Prostate gland (tissue), 2 donors: Measurements from ENCODE around the gene OR51Q1. TPM values are rescaled to one million over a fixed set of nuclear protein-coding genes. Genes with fewer than 3 reads are reported as not detected.

ENCODE experiments used
- DNase-seq: peaks from one replicate; pipeline ENCODE4 v3.0.0-alpha.2; 2019; ENCODE audit warnings: low spot score
- H3K27ac ChIP-seq, 2 donors: fragments of 200-600 bp; sonication (generic); 2 replicates each; pipeline ENCODE4 v1.5.1; 2017 to 2019
- H3K27me3 ChIP-seq: fragments of 200-600 bp; sonication (generic); replicated peaks from 2 replicates; pipeline ENCODE4 v1.5.1; 2019; ENCODE audit not compliant: insufficient read depth
- H3K36me3 ChIP-seq, 2 donors: fragments of 200-600 bp; sonication (generic); 1 replicate in 1 of 2; 2 replicates in 1 of 2; pipeline versions ENCODE4 v1.5.1 to v1.8.1; 2017 to 2019
- H3K4me1 ChIP-seq: fragments of 200-600 bp; sonication (generic); replicated peaks from 2 replicates; pipeline ENCODE4 v1.5.1; 2019
- H3K4me3 ChIP-seq, 2 donors: fragments of 200-600 bp; sonication (generic); 2 replicates each; pipeline ENCODE4 v1.5.1; 2017 to 2019
- H3K9me3 ChIP-seq: fragments of 200-600 bp; sonication (generic); 2 replicates; pipeline ENCODE4 v1.5.1; 2017
- POLR2A ChIP-seq: fragments of 450-650 bp; IDR thresholded peaks from one replicate; pipeline ENCODE4 v1.6.1; 2016; ENCODE audit warnings: antibody characterized with exemption, mild to moderate bottlenecking
- POLR2AphosphoS5 ChIP-seq: sonication (generic); formaldehyde crosslinking; IDR thresholded peaks from one replicate; pipeline ENCODE4 v1.6.1; 2017; ENCODE audit warnings: antibody characterized with exemption
- WGBS: methylation state at CpG from one replicate; pipeline ENCODE4 v1.1.5; 2018; 5-methylcytosine and 5-hydroxymethylcytosine counted together
- intact Hi-C: fragments of 100-400 bp; cut with DNase I; formaldehyde crosslinking; loops from one replicate; pipeline ENCODE4 v1.14.2; 2022
- total RNA-seq, 2 donors: library from RNA; depleted of rRNA; stranded (reverse); fragments of >200 nt; gene quantifications; one replicate each; pipeline ENCODE4 v1.1.0, GENCODE V29; 2016
- TF ChIP-seq, protein P1 (sequence below), 4 experiments: fragments of 200-600 bp in 2 of 4; fragments of 450-650 bp in 2 of 4; sonication (generic) in 2 of 4; IDR thresholded peaks; 1 replicate in 3 of 4; 2 replicates in 1 of 4; pipeline ENCODE4 v1.5.1; 2016 to 2019; ENCODE audit warnings: antibody characterized with exemption in 4 of 4, mild to moderate bottlenecking in 2 of 4, moderate library complexity in 2 of 4

The OR51Q1 gene
- total RNA-seq, 2 donors from 2014 or later: not detected

DNA sequence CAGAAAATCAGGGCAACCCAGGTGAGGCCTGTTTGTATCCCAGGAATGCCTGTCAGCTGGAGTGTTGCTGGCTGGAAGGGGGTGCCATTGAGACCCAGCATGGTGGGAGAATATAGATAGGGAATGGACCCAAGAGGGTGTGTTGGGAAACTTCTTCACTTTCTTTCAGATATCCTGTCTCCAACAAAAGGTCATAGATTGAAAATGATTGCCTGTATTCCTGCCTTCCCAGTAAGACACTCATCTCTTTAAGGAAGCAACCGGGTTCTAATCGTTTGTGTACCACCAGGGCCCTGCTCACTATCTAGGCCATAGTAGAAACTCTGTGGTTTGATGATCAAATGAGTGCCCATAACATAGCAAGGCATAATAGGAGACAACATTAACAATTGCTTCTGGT is 19.5 kb downstream of the OR51Q1 start, which contains the start of gene OR51I1:
OR51I1 (minus strand) TSS at position 101 of the 400 bp plus-strand sequence; CDS start at position 101, 0 bp downstream.
- 40% methylated on average over 2 of the region's 2 CpGs for WGBS
- no peak for DNase-seq
- no peak within 1 kb of the TSS for H3K27ac ChIP-seq
- no peak within 1 kb of the TSS for H3K4me3 ChIP-seq
- H3K36me3 ChIP-seq: no peaks in the 10 kb centered on the region
- intact Hi-C loops: no loop called here
- no peaks in the 10 kb centered on the region for H3K27me3 ChIP-seq
- TF ChIP-seq POLR2A (no peak), POLR2AphosphoS5 (no peak)
- TF ChIP-seq, protein P1, sequence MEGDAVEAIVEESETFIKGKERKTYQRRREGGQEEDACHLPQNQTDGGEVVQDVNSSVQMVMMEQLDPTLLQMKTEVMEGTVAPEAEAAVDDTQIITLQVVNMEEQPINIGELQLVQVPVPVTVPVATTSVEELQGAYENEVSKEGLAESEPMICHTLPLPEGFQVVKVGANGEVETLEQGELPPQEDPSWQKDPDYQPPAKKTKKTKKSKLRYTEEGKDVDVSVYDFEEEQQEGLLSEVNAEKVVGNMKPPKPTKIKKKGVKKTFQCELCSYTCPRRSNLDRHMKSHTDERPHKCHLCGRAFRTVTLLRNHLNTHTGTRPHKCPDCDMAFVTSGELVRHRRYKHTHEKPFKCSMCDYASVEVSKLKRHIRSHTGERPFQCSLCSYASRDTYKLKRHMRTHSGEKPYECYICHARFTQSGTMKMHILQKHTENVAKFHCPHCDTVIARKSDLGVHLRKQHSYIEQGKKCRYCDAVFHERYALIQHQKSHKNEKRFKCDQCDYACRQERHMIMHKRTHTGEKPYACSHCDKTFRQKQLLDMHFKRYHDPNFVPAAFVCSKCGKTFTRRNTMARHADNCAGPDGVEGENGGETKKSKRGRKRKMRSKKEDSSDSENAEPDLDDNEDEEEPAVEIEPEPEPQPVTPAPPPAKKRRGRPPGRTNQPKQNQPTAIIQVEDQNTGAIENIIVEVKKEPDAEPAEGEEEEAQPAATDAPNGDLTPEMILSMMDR (IDR thresholded peaks at IDR 0.05): no peak
- H3K9me3 ChIP-seq: no peaks in the 10 kb centered on the region
- no peaks in the 10 kb centered on the region for H3K4me1 ChIP-seq

DNA sequence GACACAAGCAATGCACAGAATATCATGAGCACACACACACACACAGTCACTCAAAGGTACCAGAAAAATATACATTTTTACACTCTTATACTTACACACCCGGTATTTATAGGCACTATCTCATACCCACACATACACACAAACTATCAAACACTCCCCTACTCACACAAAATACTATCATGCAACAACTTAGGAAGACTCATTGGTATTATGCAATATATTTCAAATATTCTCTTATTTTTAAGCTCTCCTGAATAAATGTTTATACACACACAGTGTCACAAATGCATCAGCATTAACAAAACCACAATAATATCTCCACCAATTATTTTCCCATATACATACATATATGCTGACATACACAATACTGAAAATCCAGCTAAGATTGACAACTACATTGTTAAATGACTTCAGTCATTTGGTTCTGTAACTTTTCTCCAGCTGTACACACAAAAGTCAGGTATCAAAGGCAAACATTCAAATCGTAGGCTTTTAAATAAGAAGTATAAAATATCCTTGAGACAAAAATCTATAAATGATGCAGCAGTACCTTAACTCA is 22.0 kb downstream of the OR51Q1 start:
- no peaks in the 10 kb centered on the region for H3K36me3 ChIP-seq
- intact Hi-C loops: no loop called here
- no peak overlapping the region for H3K27ac ChIP-seq
- H3K4me3 ChIP-seq: no peak overlapping the region
- WGBS: 32% methylated on average over 2 of the region's 2 CpGs
- TF ChIP-seq POLR2AphosphoS5: no peak
- TF ChIP-seq, protein P1 (IDR thresholded peaks at IDR 0.05): no peak
- no peak for TF ChIP-seq POLR2A
- H3K4me1 ChIP-seq: no peaks in the 10 kb centered on the region
- no peaks in the 10 kb centered on the region for H3K27me3 ChIP-seq
- H3K9me3 ChIP-seq: no peaks in the 10 kb centered on the region
- DNase-seq: no peak

DNA sequence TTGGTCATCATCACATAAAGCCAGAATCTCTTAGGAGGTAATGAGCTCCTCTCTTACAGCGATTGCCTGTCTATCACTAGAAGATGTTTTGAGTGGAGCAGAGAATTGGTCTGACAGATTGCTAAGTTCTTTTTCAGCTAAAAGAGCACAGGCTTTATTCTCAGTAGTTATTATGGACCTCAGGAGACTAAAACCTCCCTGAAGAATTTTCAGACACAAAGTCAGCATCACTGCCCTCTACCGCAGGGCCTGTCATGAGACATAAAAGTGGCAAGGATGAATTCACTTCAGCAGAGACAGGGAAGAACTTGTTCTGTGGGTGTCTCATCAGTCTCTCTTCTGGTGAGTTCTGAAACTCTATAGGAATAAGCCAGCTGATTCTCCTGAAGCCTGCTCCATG is 27.1 kb downstream of the OR51Q1 start, which contains the start of gene OR51I2:
OR51I2 (plus strand) TSS at position 301 of the 400 bp plus-strand sequence. CDS start 4,166 bp downstream, outside the sequence.
- Histone ChIP-seq H3K4me3 (no peak within 1 kb of the TSS), H3K27me3 (no peaks in the 10 kb centered on the region), H3K36me3 (no peaks in the 10 kb centered on the region), H3K9me3 (no peaks in the 10 kb centered on the region), H3K4me1 (no peaks in the 10 kb centered on the region), H3K27ac (no peak within 1 kb of the TSS)
- TF ChIP-seq, protein P1 (IDR thresholded peaks at IDR 0.05): no peak
- TF ChIP-seq POLR2AphosphoS5: no peak
- no peak for TF ChIP-seq POLR2A
- no peak for DNase-seq
- WGBS: 100% methylated on average over 2 of the region's 2 CpGs
- intact Hi-C loops: no loop called here

DNA sequence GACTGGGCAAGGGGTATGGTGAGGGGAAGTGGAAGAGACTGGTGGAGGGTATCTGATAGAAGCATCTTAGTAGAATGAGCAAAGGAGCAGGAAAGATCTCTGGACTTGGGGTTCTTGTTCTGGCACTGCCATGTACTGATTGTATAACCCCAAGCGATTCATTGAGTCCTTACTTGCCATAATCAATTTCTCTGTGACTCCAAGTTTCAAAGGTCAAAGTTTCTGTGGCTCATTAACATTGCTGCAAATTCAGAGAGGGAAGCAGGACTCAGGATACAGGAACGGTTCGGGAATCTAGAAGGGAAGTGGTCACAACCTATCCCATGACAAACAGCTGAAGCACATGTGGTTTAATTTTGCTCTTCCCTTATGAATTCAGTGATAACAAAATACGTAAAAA is 27.5 kb downstream of the OR51Q1 start:
- H3K4me1 ChIP-seq: no peaks in the 10 kb centered on the region
- intact Hi-C loops: no loop called here
- WGBS: 88% methylated on average over 4 of the region's 4 CpGs

More for the DNA sequence above, 27.5 kb downstream of the OR51Q1 start:
- TF ChIP-seq, protein P1 (IDR thresholded peaks at IDR 0.05): no peak
- TF ChIP-seq POLR2A: no peak
- no peak for TF ChIP-seq POLR2AphosphoS5
- no peak overlapping the region for H3K4me3 ChIP-seq
- no peaks in the 10 kb centered on the region for H3K36me3 ChIP-seq
- no peak for DNase-seq
- no peaks in the 10 kb centered on the region for H3K9me3 ChIP-seq
- H3K27me3 ChIP-seq: no peaks in the 10 kb centered on the region
- no peak overlapping the region for H3K27ac ChIP-seq
